Brain microvascular endothelial cell (primary cell): ENCODE results near the gene CPZ.

Experiments used
- DNase-seq: peaks from one replicate; pipeline ENCODE4 v3.0.0-alpha.2; 2020
- H3K27ac ChIP-seq: fragments of 250-450 bp; sonication (Bioruptor Pico); 2 replicates; pipeline ENCODE4 v1.5.1; 2020; ENCODE audit warnings: mild to moderate bottlenecking, moderate library complexity
- H3K27me3 ChIP-seq: fragments of 250-450 bp; sonication (Bioruptor Pico); replicated peaks from 2 replicates; pipeline ENCODE4 v1.5.1; 2020; ENCODE audit warnings: mild to moderate bottlenecking
- H3K36me3 ChIP-seq: fragments of 250-450 bp; sonication (Bioruptor Pico); replicated peaks from 2 replicates; pipeline ENCODE4 v1.5.1; 2020; ENCODE audit warnings: mild to moderate bottlenecking
- H3K4me3 ChIP-seq: 2 replicates; pipeline ENCODE4 v1.5.1; 2011; ENCODE audit warnings: low read depth, mild to moderate bottlenecking, control low read depth, low read length, moderate library complexity
- in situ Hi-C: cut with HindIII; loops from 2 replicates; pipeline ENCODE4 v1.10.0; 2017; ENCODE audit warnings: low sequenced_read_pairs, low pct_ligation_motif_present
- TF ChIP-seq, protein P1 (sequence below): IDR thresholded peaks from 2 replicates; pipeline ENCODE4 v1.5.1; 2011; ENCODE audit warnings: low read depth, mild to moderate bottlenecking, moderate library complexity, low read length, control low read depth, inconsistent platforms; ENCODE audit errors: missing control alignments

CPZ gene

GRCh38 chr4:8639021-8639420 is 46.5 kb downstream of the CPZ start:
- Histone ChIP-seq H3K27me3 (no peaks in the 10 kb centered on the region), H3K36me3 (no peaks in the 10 kb centered on the region), H3K27ac (no peak overlapping the region), H3K4me3 (no peak overlapping the region)
- TF ChIP-seq, protein P1, sequence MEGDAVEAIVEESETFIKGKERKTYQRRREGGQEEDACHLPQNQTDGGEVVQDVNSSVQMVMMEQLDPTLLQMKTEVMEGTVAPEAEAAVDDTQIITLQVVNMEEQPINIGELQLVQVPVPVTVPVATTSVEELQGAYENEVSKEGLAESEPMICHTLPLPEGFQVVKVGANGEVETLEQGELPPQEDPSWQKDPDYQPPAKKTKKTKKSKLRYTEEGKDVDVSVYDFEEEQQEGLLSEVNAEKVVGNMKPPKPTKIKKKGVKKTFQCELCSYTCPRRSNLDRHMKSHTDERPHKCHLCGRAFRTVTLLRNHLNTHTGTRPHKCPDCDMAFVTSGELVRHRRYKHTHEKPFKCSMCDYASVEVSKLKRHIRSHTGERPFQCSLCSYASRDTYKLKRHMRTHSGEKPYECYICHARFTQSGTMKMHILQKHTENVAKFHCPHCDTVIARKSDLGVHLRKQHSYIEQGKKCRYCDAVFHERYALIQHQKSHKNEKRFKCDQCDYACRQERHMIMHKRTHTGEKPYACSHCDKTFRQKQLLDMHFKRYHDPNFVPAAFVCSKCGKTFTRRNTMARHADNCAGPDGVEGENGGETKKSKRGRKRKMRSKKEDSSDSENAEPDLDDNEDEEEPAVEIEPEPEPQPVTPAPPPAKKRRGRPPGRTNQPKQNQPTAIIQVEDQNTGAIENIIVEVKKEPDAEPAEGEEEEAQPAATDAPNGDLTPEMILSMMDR, result no peak
- no peak for DNase-seq
- in situ Hi-C loops, result no loop called here

DNA sequence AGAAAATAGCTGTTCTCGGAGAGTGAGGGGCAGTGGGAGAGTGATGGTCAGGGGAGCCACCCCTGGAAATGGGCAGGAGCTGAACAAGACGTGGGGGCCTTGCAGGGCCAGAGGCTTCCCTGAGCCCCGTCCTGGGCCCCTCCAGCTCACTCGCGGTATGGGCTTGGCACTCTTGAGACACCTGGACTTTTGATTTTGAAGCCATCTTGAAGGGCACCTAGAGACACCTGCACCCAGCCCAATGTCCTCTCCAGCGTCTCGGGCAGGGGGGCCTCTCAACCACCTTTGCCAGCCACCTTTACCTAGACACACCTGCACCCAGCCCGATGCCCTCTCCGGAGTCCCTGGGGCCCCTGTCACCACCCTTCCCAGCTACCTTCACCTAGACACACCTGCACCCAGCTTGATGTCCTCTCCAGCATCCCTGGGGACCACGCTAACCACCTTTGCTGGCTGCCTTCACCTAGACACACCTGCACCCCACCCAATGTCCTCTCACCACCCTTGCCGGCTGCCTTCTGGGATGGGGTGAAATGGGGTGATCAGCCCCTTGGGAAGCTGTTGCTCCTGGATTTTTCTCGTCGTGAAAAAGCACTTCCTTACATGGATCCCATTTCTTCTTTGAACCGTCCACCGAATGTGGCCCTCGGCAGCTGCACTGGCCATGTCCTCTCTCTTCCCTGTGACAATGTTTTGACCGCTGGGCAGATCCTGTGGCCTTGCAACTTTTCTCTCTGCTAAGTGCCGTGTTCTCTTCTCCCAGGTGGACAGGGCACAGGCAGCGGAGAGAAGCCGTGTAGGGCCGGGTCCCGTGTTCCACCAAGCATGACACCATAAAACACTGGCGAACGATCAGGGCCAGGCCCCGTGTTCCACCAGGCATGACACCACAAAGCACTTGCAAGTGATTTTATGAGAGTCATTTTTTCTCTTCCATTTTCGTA is 47.5 kb downstream of the CPZ start:
- Histone ChIP-seq H3K27ac (no peak overlapping the region), H3K4me3 (no peak overlapping the region), H3K36me3 (no peaks in the 10 kb centered on the region), H3K27me3 (no peaks in the 10 kb centered on the region)
- TF ChIP-seq, protein P1, result no peak
- in situ Hi-C loops, result no loop called here
- DNase-seq, result no peak

GRCh38 chr4:8640816-8641215 is 48.3 kb downstream of the CPZ start:
- H3K4me3 ChIP-seq, result no peak overlapping the region
- in situ Hi-C loops, result no loop called here
- no peaks in the 10 kb centered on the region for H3K27me3 ChIP-seq
- no peak for DNase-seq
- TF ChIP-seq, protein P1, result no peak
- no peak overlapping the region for H3K27ac ChIP-seq
- no peaks in the 10 kb centered on the region for H3K36me3 ChIP-seq

DNA sequence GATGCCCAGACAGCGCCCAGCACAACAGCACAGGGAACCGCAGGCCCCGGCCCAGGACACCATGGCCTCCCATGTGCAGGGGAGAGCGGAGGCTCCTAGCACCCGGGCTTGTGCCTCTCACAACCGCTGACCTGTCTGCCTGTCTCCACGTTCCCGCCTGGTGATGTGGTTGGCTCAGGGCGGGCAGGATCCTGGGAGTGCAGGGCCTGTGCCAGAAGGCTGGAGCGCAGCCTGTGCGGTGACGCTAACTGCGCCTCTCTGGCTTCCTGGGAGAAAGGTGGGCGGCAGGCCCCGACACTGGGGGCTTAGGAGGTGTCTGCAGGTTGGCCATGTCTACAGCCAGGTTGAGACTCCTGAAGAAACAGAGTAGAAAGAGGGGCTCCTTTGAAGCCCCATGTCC is 48.7 kb downstream of the CPZ start:
- Histone ChIP-seq H3K27ac (no peak overlapping the region), H3K27me3 (no peaks in the 10 kb centered on the region), H3K4me3 (no peak overlapping the region), H3K36me3 (no peaks in the 10 kb centered on the region)
- in situ Hi-C loops, result no loop called here
- TF ChIP-seq, protein P1, result no peak
- DNase-seq, result no peak

DNA sequence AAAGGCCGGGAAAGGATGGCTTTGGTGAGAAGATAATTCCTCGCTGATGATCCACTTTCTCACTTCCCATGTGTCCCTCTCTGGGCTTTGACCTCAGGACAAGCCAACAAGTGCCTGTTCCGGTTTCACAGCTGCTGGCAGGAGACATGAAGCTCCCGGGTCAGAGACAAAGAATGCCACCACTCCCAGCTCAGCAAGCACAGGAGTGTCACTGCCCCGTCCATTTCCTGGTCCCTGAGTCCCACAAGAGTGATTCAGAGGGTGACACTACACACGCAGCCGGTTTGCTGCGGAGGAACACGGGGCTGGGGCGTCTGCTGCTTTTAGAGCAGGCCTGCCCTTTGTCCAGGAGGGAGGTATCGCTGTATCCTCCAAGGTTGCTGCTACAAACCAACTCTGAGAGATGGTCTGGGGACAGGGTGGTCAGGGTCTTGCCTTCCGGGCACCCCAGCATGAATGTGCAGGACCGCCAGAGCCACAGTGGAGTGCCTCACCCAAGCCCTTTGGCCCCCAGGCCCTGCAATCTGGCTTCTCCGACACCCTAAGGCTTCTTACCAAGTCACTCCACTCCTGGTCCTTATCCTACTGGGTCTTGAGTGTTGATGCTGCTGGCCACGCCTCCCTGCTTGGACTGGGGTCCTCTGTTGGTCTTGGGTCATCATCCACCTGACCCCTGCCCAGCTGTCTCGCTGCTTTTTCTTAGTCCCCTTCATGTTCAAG is 49.5 kb downstream of the CPZ start:
- Histone ChIP-seq H3K36me3 (no peaks in the 10 kb centered on the region), H3K4me3 (no peak overlapping the region), H3K27me3 (no peaks in the 10 kb centered on the region), H3K27ac (no peak overlapping the region)
- no peak for DNase-seq
- in situ Hi-C loops, result no loop called here
- TF ChIP-seq, protein P1, result no peak
